Measurements from ENCODE around the gene MBNL1.

DNA sequence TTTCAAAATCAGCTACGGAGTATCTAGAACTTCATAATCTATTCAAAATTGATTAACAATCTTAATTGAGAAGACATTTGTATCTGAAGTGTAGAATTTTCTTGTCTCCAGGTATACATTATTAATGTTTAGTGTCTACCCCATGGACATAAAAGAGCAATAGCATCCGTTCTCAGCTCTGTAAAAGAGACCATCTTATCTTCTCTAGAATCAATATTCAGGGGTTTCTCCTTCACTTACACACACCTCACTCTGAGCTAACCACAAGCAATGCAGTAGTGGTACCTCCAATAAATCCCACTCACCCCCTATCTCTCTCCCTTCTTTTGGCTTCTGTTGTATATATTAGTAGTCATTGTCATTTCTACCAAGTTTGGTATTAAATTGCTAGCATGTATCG lies 16.2 kb downstream of the MBNL1 start:
- TF ChIP-seq, protein P1, sequence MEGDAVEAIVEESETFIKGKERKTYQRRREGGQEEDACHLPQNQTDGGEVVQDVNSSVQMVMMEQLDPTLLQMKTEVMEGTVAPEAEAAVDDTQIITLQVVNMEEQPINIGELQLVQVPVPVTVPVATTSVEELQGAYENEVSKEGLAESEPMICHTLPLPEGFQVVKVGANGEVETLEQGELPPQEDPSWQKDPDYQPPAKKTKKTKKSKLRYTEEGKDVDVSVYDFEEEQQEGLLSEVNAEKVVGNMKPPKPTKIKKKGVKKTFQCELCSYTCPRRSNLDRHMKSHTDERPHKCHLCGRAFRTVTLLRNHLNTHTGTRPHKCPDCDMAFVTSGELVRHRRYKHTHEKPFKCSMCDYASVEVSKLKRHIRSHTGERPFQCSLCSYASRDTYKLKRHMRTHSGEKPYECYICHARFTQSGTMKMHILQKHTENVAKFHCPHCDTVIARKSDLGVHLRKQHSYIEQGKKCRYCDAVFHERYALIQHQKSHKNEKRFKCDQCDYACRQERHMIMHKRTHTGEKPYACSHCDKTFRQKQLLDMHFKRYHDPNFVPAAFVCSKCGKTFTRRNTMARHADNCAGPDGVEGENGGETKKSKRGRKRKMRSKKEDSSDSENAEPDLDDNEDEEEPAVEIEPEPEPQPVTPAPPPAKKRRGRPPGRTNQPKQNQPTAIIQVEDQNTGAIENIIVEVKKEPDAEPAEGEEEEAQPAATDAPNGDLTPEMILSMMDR (IDR thresholded peaks at IDR 0.05), result no peak
- TF ChIP-seq TCF7L2 (IDR thresholded peaks at IDR 0.05; ENCODE audit: low read depth, low read length) (no peak), POLR2AphosphoS5 (IDR thresholded peaks at IDR 0.05; ENCODE audit: low read depth, low read length) (no peak), REST (IDR thresholded peaks at IDR 0.05; ENCODE audit: insufficient read depth in 1 of 2, low read depth in 2 of 2, low read length in 1 of 2) (no peak)

Measured in Panc1 (cell line).